Ramos (cell line): Measurements from ENCODE around the gene ZNF628.

Experiments used
- in situ Hi-C: fragments of 300-500 bp; cut with MboI; formaldehyde crosslinking; loops from one replicate; pipeline ENCODE4 v1.14.3; 2022; ENCODE audit warnings: low sequenced_read_pairs; ENCODE audit not compliant: unreplicated experiment

ZNF628 gene

DNA sequence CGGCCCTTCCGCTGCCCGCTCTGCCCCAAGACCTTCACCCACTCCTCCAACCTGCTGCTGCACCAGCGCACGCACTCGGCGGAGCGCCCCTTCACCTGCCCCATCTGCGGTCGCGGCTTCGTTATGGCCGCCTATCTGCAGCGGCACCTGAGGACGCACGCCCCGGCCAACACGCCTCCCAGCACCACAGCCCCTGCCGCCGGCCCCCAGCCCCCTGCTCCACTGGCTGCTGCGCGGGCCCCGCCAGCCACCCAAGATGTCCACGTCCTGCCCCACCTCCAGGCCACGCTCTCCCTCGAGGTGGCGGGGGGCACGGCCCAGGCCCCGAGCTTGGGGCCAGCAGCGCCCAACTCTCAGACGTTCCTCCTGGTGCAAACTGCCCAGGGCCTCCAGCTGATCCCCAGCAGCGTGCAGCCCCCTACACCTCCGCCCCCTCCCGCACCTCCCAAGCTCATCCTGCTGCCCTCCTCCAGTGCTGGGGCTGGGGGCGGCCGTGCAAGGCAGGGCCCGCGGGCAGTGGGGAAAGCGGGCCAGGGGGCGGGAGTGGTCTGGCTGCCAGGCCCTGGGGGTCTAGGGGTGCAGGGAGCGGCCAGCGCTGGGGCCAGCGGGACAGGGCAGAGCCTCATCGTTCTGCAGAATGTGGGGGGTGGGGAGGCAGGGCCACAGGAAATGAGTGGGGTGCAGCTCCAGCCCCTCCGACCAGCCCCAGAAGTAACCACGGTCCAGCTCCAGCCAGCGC is 6.7 kb downstream of the ZNF628 start:
- in situ Hi-C loops, result no loop called here

DNA sequence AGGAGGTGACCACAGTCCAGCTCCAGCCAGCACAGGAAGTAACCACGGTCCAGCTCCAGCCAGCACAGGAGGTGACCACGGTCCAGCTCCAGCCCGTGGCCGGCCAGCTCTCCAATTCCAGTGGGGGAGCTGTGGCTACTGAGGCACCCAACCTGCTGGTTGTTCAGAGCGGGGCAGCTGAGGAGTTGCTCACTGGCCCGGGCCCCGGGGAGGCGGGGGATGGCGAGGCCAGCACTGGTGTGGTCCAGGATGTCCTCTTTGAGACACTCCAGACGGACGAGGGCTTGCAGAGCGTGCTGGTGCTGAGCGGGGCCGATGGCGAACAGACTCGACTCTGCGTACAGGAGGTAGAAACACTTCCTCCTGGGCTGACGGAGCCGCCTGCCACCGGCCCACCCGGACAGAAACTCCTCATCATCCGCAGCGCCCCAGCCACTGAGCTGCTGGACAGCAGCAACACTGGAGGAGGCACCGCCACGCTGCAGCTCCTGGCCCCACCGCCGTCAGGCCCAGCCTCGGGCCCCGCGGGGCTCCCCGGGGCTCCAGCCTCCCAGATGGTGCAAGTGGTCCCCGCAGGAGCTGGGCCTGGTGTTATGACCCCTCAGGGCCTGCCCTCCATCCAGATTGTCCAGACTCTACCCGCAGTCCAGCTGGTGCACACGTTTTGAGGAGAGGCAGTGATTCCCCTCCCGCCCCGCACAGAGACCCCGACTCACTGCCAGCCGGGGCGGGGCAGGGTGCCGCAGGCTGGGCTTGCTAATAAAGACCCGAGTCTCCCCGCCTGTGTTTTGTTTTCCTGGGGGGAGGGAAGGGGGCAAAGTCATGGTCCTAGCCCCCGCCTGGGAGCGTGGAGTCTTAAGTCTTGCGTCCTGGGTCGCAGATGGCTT is 7.5 kb downstream of the ZNF628 start:
- in situ Hi-C loops, result no loop called here

- in situ Hi-C loops, result no loop called here
Observed at GRCh38 chr19:55484593-55485438, 8.4 kb downstream of the ZNF628 start, which contains the start of gene NAT14. NAT14 (plus strand) TSS chr19:55485188; CDS start chr19:55485709, 521 bp downstream.

- in situ Hi-C loops, result no loop called here
Observed at GRCh38 chr19:55485439-55486011, 9.1 kb downstream of the ZNF628 start.

- in situ Hi-C loops, result no loop called here
Observed at GRCh38 chr19:55486043-55486970, 9.9 kb downstream of the ZNF628 start.

DNA sequence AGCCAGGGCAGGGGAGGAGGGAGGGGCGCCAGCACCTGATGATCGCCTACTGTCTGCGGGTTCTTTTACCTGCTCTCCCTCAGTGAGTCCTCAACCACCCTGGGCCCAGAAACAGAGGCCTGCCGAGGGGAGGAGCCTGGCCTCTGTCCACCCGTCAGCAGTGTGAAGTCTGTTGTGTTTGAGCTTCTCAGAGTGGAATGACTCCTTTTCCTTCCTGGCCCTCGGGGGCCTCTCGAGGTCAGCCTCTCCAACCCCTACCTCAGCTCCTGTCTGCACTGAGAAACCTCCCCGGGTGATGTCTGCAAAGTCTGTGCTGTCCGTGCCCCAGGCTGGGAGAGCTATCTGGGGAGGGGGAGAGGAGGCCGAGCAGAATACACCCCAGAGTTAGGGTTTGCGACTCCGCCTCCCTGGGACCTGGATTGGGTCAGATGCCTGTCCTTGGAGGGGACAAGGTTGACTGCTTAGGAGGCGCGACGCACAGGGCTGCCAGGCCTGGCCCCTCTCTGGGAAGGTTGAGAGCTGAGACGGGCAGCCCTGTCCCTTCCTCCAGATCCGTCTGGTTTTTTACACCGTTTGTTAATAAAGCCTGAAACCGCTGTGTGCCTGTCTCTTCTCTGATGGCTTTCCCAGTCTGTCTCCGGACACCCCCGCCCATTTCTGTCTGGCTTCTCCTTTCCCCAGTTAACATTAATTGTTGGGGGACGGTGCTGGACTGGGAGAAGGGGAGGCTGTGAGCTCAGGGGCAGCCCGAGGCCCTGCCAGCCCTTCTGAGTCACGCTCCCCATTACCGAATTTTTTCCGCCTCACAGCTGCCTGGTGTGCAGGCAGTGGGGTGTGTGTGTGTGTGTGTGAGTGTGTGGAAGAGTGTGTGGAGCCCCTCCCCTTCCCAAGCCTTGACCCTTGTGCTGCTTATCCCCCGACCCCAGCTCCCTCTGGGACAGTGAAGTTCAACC is 10.8 kb downstream of the ZNF628 start:
- in situ Hi-C loops, result no loop called here

DNA sequence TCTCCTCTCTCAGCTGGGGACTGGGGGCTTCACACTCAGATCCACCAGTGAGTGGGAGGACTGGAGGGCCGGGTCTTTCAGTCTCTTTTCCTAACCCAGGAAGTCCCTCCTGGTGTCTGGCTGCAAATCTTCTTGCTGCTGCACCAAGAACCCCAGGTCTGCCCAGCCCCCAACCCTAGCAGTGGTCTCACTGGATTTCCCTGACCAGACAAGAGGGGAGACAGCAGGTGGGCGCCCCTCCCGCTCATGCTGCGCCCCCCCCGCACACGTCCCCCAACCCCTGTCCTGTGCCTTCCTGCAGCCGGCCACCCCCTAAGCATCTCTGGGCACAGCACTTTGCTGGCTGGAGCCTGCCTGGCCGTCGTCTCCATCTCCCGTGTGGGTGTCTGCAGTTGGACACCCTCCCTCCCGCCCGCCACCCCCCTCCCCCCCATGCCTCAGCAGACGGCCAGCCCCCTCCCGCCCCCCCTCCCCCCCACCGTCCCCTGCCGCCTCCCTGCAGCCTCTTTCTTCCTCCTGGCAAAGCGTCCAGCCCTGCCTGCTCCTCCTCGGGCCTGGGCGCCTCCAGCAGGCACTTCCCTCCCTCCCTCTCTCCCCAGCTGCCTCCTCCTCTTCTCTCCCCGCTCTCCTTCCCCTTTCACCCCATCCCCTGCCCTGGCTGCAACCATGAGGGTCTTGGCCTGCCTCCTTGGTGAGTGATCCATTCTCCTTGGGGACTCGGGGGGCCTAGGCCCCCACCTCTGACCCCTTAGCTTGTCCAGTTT is 11.7 kb downstream of the ZNF628 start, which contains the start of gene SSC5D:
Gene SSC5D, plus strand, starts transcription at position 513 of the 764 bp plus-strand sequence. Its CDS starts 154 bp downstream, at position 667.
- in situ Hi-C loops, result no loop called here

DNA sequence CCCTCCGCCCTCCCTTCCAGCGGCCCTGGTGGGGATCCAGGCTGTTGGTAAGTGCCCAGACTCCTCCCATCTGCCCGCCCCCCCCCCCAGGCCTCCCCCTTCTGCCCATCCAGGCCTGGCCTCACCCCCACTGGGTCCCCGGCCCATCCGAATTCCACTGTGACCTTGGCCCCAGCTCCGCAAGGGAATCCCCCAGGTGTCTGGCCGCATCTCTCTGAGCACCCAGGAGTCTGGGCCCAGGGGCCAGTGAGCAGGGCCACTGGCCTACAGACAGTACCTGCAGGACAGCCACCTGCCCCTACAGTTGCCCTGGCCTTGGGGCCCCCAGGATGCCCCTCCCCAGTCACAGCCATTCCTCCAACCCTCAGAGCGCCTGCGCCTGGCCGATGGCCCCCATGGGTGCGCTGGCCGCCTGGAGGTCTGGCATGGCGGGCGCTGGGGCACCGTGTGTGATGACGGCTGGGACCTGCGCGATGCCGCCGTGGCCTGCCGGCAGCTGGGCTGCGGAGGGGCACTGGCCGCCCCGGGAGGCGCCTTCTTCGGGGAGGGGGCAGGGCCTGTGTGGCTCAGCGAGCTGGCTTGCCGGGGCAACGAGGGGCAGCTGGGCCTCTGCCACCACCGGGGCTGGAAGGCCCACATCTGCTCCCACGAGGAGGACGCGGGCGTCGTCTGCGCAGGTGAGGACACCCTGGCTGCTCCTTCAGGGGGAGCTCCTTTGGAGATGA is 12.7 kb downstream of the ZNF628 start:
- in situ Hi-C loops, result no loop called here

GRCh38 chr19:55489711-55490477 is 13.5 kb downstream of the ZNF628 start:
- in situ Hi-C loops, result no loop called here

- in situ Hi-C loops, result no loop called here
Observed at GRCh38 chr19:55490478-55491432, 14.3 kb downstream of the ZNF628 start.

GRCh38 chr19:55491546-55492360 is 15.3 kb downstream of the ZNF628 start:
- in situ Hi-C loops, result no loop called here

- in situ Hi-C loops, result no loop called here
Observed at GRCh38 chr19:55492362-55492944, 16.0 kb downstream of the ZNF628 start.

DNA sequence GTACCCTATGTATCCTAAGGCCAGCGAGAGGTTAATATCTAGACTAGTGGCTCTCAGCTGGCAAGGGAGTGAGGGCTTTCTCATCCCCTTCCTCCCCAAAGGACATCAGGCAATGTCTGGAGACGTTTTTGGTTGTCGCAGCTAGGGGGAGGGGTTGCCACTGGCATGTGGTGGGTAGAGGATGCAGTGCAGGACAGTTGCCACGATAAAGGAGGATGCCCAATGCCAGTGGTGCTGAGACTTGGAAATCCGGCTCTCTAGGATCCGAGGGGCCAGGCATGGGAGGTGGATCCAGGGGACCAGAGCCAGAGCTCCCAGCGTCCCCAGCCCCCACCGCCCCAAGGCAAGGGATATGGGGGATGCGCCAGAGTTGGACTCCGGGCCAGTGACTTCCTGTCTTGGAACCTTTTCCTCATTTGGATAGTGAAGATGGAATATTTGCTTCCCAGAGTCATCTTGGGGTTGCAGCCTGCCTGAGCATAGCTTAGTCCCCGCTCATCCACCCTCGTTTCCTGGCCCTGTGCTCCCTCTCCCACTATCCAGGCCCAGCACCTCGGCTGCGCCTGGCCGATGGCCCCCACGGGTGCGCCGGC is 16.7 kb downstream of the ZNF628 start:
- in situ Hi-C loops, result no loop called here
